CD4-positive, alpha-beta T cell treated with Interleukin-15 for 4 hours (primary cell): ENCODE measurements around the gene OR2L8.

Experiments used
- DNase-seq: peaks from one replicate; pipeline ENCODE4 v3.0.0-alpha.2; 2020; ENCODE audit warnings: low spot score

The OR2L8 gene

DNA sequence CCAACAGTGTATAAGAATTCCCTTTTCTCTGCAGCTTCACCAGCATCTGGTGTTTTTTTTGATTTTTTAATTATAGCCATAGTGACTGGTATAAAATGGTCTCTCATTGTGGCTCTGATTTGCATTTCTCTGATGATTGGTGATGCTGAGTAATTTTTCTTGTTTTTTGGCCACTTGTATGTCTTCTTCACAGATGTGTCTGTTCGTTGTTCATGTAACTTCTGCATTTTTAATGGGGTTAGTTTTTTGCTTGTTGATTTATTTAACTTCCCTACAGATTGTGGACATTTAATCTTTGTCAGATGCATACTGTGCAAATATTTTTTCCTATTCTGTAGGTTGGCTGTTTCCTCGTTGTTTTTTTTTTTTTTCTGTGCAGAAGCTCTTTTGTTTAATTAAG, 44.3 kb downstream of the OR2L8 start:
- DNase-seq: no peak

DNA sequence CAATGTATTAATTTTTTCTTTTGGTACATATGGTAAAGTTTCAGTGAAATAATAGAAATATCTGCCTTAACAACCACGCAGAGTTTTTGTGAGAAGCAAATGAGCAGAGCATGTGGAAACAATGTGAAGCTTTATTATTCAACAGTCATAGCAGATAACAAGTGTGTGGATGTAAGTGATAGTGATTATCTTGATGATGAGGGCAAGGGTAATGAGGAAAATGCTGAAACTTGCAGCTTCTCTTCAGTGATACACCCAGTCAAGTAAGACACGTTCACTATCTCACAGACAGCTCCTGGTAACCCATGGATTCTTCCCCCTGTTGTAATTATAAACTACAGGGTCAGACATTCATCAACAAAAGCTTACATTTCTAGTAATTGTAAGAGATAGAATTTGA, 50.2 kb downstream of the OR2L8 start:
- no peak for DNase-seq
